Fibroblast of lung (primary cell): ENCODE measurements around the gene GNB5.

Experiments used
- EZH2 ChIP-seq: IDR thresholded peaks from 2 replicates; pipeline ENCODE4 v1.5.1; 2012; ENCODE audit warnings: low read length, control low read depth, mild to moderate bottlenecking; ENCODE audit errors: missing control alignments
- TF ChIP-seq, protein P1 (sequence below), 2 donors: IDR thresholded peaks in 1 of 2; conservative IDR thresholded peaks in 1 of 2; 1 replicate in 1 of 2; 2 replicates in 1 of 2; pipeline ENCODE4 v1.5.1; 2011 to 2012; ENCODE audit warnings: low read length in 2 of 2, control low read depth in 1 of 2, inconsistent platforms in 1 of 2, low read depth in 1 of 2, mild to moderate bottlenecking in 1 of 2

DNA sequence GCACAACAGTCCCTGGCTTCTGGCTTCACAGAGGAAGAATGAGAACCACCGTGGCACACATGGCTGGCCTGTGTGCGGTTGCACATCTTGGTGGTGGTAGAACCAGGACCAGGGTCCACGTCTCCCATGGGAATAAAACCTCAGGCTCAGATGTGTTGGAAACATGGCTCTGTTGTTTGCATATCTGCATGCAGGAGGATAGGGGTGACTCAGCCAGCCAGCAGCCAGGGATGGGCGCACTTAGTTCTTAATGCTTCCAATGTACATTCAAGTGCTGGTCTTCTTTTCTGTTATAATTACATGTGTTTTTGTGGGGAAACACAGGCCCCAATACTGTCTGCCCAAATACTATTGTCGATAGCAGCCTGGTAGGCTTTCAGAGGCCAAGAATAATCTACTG, 42.8 kb downstream of the GNB5 start:
- TF ChIP-seq, protein P1, sequence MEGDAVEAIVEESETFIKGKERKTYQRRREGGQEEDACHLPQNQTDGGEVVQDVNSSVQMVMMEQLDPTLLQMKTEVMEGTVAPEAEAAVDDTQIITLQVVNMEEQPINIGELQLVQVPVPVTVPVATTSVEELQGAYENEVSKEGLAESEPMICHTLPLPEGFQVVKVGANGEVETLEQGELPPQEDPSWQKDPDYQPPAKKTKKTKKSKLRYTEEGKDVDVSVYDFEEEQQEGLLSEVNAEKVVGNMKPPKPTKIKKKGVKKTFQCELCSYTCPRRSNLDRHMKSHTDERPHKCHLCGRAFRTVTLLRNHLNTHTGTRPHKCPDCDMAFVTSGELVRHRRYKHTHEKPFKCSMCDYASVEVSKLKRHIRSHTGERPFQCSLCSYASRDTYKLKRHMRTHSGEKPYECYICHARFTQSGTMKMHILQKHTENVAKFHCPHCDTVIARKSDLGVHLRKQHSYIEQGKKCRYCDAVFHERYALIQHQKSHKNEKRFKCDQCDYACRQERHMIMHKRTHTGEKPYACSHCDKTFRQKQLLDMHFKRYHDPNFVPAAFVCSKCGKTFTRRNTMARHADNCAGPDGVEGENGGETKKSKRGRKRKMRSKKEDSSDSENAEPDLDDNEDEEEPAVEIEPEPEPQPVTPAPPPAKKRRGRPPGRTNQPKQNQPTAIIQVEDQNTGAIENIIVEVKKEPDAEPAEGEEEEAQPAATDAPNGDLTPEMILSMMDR (conservative IDR thresholded peaks at IDR 0.05 in 1 of 2, IDR thresholded peaks at IDR 0.05 in 1 of 2; ENCODE audit: low read depth in 1 of 2, low read length in 2 of 2) = no peak
- TF ChIP-seq EZH2 = no peak
